ENCODE results near the gene NRSN2.

DNA sequence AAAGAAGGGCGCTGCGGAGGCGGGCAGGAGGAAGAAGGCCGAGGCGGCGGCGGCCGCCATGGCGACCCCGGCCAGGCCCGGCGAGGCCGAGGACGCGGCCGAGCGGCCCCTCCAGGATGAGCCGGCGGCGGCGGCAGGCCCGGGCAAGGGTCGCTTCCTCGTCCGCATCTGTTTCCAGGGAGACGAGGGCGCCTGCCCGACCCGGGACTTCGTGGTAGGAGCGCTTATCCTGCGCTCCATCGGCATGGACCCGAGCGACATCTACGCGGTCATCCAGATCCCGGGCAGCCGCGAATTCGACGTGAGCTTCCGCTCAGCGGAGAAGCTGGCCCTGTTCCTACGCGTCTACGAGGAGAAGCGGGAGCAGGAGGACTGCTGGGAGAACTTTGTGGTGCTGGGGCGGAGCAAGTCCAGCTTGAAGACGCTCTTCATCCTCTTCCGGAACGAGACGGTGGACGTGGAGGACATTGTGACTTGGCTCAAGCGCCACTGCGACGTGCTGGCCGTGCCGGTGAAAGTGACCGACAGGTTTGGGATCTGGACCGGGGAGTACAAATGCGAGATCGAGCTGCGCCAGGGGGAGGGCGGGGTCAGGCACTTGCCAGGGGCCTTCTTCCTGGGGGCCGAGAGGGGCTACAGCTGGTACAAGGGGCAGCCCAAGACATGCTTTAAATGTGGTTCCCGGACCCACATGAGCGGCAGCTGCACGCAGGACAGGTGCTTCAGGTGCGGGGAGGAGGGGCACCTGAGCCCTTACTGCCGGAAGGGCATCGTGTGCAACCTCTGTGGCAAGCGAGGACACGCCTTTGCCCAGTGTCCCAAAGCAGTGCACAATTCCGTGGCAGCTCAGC, 48.8 kb upstream of the NRSN2 start:
- TF ChIP-seq, protein P1, sequence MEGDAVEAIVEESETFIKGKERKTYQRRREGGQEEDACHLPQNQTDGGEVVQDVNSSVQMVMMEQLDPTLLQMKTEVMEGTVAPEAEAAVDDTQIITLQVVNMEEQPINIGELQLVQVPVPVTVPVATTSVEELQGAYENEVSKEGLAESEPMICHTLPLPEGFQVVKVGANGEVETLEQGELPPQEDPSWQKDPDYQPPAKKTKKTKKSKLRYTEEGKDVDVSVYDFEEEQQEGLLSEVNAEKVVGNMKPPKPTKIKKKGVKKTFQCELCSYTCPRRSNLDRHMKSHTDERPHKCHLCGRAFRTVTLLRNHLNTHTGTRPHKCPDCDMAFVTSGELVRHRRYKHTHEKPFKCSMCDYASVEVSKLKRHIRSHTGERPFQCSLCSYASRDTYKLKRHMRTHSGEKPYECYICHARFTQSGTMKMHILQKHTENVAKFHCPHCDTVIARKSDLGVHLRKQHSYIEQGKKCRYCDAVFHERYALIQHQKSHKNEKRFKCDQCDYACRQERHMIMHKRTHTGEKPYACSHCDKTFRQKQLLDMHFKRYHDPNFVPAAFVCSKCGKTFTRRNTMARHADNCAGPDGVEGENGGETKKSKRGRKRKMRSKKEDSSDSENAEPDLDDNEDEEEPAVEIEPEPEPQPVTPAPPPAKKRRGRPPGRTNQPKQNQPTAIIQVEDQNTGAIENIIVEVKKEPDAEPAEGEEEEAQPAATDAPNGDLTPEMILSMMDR (conservative IDR thresholded peaks at IDR 0.05): no peak
- TF ChIP-seq ZFX (IDR thresholded peaks at IDR 0.05): peak; percentile 97

Data from C4-2B (cell line).